ENCODE measurements around the gene WDR54. TPM values are rescaled to one million over a fixed set of nuclear protein-coding genes. Genes with fewer than 3 reads are reported as not detected.

WDR54 gene
- total RNA-seq, 1 experiment from 2014 or later = 53.0 TPM

DNA sequence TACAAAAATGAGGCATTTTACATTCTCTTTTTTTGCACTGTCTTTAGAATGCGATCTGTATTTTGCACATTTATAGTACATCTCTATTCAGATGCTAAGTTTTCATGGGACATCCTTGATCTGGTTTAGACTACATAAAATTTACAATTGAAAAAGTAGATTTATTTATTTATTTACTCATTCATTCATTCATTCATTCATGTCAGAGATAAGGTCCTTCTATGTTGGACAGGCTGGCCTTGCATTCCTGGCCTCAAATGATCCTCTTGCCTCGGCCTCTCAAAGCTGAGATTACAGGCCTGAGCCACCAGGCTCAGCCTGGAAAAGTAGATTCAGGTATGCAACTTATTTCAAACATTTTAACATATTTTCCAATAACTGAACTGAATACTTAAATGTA is 25.4 kb upstream of the WDR54 start:
- Histone ChIP-seq H2AFZ (no peak overlapping the region), H3K79me2 (ENCODE audit: low read depth) (peaks cover 3% of the 10 kb centered on the region), H3K27ac (no peak overlapping the region), H3F3A (ENCODE audit: insufficient read depth, low read depth) (no peaks in the 10 kb centered on the region), H3K4me1 (replicated peaks; ENCODE audit: insufficient read depth) (peaks cover 7% of the 10 kb centered on the region; the same call in 1 of the 2 replicates), H4K20me1 (ENCODE audit: insufficient read depth) (no peaks in the 10 kb centered on the region), H3K9me3 (ENCODE audit: insufficient read depth, low read depth) (no peaks in the 10 kb centered on the region), H3K4me3 (no peak overlapping the region), H3K9me2 (ENCODE audit: insufficient read depth) (no peaks in the 10 kb centered on the region; the same call in 1 of the 2 replicates), H3K27me3 (ENCODE audit: insufficient read depth, low read depth) (no peaks in the 10 kb centered on the region), H3K4me2 (no peak overlapping the region), H3K36me3 (ENCODE audit: low read depth) (no peaks in the 10 kb centered on the region)
- BruUV-seq (replicated peaks) = no TSS peak
- ChIA-PET CTCF (no interaction called here), POLR2A (ENCODE audit: unreplicated experiment) (no interaction called here)
- no peak for DNase-seq
- intact Hi-C loops (cut with micrococcal nuclease; ENCODE audit: unreplicated experiment) = no loop called here
- TF ChIP-seq CTCF (conservative IDR thresholded peaks at IDR 0.05) (no peak), EZH2 (IDR thresholded peaks at IDR 0.05; ENCODE audit: low read depth) (no peak)

DNA sequence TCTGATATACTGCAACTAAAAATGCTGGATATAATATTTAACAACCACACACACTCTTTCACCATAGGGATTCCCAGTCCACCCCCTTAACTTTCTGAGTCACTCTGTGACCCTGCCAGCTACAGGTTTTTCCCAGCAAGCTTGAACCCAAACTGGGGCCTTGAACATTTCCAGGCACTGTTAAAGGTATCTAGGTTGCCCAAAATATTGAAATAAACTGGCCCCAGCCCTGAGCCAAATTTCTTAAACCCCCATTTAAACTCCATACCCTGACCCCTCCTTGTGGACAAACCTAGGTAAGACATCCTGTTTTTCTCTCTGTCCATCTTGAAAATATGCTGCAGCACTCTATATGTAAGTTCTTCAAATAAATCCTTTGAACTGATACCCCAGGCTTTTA is 21.7 kb upstream of the WDR54 start:
- Histone ChIP-seq H3K27me3 (ENCODE audit: insufficient read depth, low read depth) (no peaks in the 10 kb centered on the region), H3F3A (ENCODE audit: insufficient read depth, low read depth) (no peaks in the 10 kb centered on the region), H3K27ac (no peak overlapping the region), H3K4me3 (no peak overlapping the region), H3K79me2 (ENCODE audit: low read depth) (no peaks in the 10 kb centered on the region), H3K9me2 (ENCODE audit: insufficient read depth) (no peaks in the 10 kb centered on the region; the same call in 1 of the 2 replicates), H3K36me3 (ENCODE audit: low read depth) (no peaks in the 10 kb centered on the region), H2AFZ (no peak overlapping the region), H3K4me1 (replicated peaks; ENCODE audit: insufficient read depth) (no peaks in the 10 kb centered on the region), H3K9me3 (ENCODE audit: insufficient read depth, low read depth) (no peaks in the 10 kb centered on the region), H4K20me1 (ENCODE audit: insufficient read depth) (no peaks in the 10 kb centered on the region), H3K4me2 (no peak overlapping the region)
- ChIA-PET POLR2A (ENCODE audit: unreplicated experiment) (no interaction called here), CTCF (no interaction called here)
- no TSS peak for BruUV-seq (replicated peaks)
- TF ChIP-seq CTCF (conservative IDR thresholded peaks at IDR 0.05) = peak; percentile 78
- no peak for TF ChIP-seq EZH2 (IDR thresholded peaks at IDR 0.05; ENCODE audit: low read depth)
- no peak for DNase-seq
- intact Hi-C loops (cut with micrococcal nuclease; ENCODE audit: unreplicated experiment) = no loop called here

- Histone ChIP-seq H3K4me1 (replicated peaks; ENCODE audit: insufficient read depth) (peaks cover 5% of the 10 kb centered on the region), H3K27me3 (ENCODE audit: insufficient read depth, low read depth) (no peaks in the 10 kb centered on the region), H3K9me2 (ENCODE audit: insufficient read depth) (no peaks in the 10 kb centered on the region; the same call in 1 of the 2 replicates), H3K4me3 (no peak overlapping the region), H3K36me3 (ENCODE audit: low read depth) (no peaks in the 10 kb centered on the region), H3K4me2 (no peak overlapping the region), H3F3A (ENCODE audit: insufficient read depth, low read depth) (0 out of 2 replicates have a peak, but pooled peaks cover 4% of the 10 kb centered on the region), H4K20me1 (ENCODE audit: insufficient read depth) (no peaks in the 10 kb centered on the region), H3K27ac (no peak overlapping the region), H3K79me2 (ENCODE audit: low read depth) (no peaks in the 10 kb centered on the region), H2AFZ (no peak overlapping the region), H3K9me3 (ENCODE audit: insufficient read depth, low read depth) (no peaks in the 10 kb centered on the region)
- intact Hi-C loops (cut with micrococcal nuclease; ENCODE audit: unreplicated experiment) = no loop called here
- DNase-seq = no peak
- ChIA-PET CTCF (interaction anchor here (0.6 kb wide), 1 partner anchor 38 kb away, joined by 5 read pairs; no protein-coding TSS in a partner anchor), POLR2A (ENCODE audit: unreplicated experiment) (interaction anchor here (0.6 kb wide), 1 partner anchor 36 kb away, joined by 10 read pairs; no protein-coding TSS in a partner anchor)
- BruUV-seq (replicated peaks) = no TSS peak
- no peak for TF ChIP-seq EZH2 (IDR thresholded peaks at IDR 0.05; ENCODE audit: low read depth)
- no peak for TF ChIP-seq CTCF (conservative IDR thresholded peaks at IDR 0.05)
Measured at GRCh38 chr2:74401891-74402290, 19.6 kb upstream of the WDR54 start.

Data from PC-9 (cell line).